GM19193 (cell line): ENCODE measurements around the gene PRTN3.

Experiments
- POLR2A ChIP-seq: IDR thresholded peaks from 4 replicates; pipeline ENCODE4 v1.6.1; 2011; ENCODE audit not compliant: insufficient read depth, insufficient read length; ENCODE audit errors: extremely low read depth

Gene PRTN3

DNA sequence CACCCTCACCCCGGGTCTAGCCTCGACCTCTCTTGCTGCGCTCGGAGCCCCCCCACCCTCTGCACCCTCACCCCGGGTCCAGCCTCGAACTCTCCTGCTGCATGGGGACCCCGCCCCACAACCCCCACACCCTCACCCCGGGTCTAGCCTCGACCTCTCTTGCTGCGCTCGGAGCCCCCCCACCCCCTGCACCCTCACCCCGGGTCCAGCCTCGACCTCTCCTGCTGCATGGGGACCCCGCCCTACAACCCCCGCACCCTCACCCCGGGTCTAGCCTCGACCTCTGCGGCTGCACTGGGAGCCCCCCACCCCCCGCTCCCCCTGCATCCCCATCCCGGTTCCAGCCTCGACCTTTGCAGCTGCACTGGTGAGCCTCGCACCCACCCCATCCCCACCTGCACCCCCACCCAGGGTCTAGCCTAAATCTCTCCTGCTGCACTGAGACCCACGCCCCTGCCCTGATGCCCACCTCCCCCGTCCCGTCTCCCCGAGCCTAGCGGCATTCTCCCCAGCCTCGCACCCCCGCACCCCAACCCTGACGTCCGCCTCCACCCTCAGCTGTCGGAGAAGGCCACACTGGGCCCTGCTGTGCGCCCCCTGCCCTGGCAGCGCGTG lies 20.4 kb downstream of the PRTN3 start:
- TF ChIP-seq POLR2A, result no peak

DNA sequence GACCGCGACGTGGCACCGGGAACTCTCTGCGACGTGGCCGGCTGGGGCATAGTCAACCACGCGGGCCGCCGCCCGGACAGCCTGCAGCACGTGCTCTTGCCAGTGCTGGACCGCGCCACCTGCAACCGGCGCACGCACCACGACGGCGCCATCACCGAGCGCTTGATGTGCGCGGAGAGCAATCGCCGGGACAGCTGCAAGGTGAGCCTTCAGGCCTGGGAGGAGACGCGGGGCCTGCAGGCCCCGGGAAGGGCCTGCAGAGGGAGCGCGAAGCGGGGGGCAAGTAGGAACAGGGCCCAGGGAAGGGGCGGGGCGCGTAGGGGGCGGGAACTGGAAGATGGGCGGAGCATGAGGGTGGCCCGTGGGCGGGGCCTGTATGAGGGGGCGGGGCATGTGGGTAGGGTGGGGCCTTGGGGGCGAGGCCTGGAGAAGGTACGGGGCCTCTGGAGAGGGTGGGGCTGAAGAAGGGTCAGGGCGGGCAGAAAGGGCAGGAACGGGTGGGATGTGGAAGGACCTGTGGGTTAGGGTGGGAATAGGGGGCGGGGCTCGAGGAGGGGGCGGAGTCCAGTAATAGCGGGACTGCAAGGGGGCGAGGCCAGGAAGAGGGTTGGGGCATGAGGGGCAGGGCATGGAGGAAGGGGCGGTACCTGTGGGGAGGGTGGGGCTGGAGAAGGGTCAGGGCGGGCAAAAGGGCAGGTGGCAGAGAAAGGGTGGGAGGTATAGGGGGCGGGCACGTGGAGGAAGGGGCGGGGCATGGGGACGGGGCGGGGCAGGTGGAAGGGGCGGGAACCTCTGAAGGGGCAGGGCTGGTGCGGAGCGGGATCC lies 21.2 kb downstream of the PRTN3 start:
- TF ChIP-seq POLR2A, result no peak

DNA sequence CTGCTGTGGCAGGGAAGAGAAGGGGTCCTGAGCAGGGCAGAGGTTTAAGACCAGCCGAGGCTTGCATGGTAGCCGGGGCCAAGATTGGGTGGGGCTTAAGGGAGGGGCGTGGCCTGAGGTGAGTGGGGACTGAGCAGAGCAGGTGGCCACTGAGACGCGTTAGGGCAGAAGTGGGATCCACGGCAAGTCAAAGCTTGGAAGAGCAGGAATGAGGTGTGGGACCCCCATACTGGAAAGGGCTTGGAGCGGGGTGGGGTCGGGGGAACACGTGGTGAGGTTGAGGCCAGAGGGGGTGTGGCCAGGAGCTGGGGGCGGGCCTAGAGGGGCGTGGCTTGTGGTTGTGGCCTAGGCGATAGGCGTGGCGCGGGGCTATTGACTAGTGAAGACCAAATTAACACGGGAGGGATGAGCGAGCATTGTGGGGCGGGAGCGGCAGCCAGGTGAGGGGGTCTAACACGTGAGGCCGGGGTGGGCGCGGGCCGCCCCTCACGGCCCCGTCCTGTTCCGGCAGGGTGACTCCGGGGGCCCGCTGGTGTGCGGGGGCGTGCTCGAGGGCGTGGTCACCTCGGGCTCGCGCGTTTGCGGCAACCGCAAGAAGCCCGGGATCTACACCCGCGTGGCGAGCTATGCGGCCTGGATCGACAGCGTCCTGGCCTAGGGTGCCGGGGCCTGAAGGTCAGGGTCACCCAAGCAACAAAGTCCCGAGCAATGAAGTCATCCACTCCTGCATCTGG lies 21.9 kb downstream of the PRTN3 start:
- TF ChIP-seq POLR2A, result no peak

DNA sequence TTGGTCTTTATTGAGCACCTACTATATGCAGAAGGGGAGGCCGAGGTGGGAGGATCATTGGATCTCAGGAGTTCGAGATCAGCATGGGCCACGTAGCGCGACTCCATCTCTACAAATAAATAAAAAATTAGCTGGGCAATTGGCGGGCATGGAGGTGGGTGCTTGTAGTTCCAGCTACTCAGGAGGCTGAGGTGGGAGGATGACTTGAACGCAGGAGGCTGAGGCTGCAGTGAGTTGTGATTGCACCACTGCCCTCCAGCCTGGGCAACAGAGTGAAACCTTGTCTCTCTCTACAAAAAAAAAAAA lies 22.5 kb downstream of the PRTN3 start:
- TF ChIP-seq POLR2A, result no peak

DNA sequence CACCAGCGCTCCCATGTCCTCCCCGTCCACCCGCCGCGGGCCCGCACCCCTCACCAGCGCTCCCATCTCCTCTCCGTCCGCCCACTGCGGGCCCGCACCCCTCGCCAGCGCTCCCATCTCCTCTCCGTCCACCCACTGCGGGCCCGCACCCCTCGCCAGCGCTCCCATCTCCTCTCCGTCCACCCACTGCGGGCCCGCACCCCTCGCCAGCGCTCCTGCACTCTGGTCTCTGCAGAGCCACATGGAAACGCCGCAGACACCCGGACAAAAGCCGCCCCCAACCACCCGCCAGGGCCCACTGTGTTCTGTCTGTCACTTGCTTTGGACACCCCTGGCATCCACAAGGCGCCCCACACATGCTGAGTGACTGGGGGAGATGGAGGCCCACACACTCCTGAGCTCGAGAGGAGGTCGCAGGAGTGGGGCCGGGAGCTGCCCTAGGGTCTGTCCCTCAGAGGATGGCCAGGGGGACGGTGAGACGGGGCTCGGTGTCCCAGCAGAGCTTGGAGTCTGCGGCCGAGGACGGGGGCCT lies 26.0 kb downstream of the PRTN3 start:
- TF ChIP-seq POLR2A, result no peak

DNA sequence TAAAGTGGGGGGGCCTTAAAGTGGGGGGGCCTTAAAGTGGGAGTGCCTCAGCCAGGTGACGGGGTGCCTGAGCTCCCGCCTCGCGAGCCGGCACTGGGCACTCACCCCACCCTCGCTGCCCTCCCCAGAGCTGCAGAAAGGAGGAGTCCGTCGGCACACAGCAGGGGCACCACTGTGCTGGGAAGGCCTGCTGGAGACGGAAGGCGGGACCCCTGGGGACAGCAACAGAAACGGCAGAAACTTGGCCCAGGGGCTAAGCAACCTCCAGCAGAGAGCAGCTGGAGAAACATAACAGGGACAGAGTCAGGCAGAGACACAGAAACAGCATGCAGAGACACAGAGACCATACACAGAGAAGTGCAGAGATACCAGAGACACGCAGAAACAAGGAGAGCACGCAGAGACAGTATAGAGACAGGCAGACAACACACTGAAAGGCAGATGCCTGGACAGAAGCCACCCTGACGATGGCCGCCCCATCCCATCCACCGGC lies 26.5 kb downstream of the PRTN3 start:
- TF ChIP-seq POLR2A, result no peak

DNA sequence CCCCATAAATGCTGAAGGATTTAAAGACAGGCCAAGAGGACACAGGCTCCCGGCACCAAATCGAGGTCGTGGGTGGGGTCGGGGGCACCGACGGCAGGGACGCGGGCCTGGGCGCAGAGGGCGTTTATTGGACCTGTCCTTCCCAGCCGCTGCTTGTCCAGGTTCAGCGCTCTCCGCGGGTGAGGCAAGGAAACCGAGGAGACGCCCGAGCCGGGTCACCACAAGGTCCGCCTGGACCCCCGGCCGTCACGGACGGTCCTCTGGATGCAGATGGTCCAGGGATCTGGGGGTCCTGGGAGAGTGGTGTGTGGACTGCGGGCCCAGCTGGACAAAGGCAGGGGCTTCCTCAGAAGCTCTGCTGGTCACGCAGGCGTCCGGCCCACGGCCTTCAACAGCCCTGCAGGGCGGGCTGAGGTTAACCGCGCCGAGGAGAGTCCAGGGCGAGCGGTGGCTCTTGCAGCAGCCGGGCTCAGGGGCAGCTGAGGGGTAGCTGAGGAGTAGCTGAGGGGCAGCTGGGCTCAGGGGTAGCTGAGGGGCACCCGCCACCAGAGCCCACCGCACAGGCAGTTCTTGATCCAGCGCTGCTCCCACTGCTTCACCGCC lies 27.2 kb downstream of the PRTN3 start:
- TF ChIP-seq POLR2A, result no peak

DNA sequence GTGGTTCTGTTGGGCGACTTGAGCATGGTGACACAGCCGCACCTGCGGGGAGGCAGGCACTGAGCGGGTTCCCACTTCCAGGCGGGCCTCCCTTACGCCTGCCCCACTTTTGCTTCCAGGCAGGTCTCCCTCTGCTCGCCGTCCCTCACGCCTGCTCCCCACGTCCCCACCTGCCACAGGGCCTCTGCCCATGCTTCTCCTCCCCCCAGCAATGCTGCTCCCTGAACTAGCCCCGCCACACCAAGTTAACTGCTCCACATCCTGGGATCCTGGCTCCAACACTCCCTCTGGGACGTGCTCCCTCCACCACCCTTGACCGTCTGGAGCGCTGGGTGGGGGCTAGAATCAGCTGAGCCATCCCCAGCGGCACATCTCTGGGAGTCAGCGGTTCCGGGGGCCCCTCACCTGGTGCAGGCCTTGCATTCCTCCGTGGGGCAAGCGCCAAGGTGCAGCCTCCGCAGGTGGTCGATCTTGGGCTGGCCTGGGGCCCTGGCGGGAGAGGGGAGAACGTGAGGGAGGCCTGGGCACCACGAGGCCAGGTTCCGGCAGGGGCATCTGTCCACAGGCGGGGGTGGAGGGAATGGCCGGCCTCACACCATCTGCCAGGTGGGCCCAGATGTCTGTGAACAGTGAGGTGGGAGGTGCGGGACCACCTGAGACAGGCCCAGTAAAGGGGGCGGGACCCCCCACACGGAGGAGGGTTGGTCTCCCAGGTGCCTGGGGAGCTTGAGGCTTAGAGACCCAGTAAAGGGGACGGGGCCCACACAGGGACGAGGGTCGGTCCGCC lies 27.9 kb downstream of the PRTN3 start:
- no peak for TF ChIP-seq POLR2A

DNA sequence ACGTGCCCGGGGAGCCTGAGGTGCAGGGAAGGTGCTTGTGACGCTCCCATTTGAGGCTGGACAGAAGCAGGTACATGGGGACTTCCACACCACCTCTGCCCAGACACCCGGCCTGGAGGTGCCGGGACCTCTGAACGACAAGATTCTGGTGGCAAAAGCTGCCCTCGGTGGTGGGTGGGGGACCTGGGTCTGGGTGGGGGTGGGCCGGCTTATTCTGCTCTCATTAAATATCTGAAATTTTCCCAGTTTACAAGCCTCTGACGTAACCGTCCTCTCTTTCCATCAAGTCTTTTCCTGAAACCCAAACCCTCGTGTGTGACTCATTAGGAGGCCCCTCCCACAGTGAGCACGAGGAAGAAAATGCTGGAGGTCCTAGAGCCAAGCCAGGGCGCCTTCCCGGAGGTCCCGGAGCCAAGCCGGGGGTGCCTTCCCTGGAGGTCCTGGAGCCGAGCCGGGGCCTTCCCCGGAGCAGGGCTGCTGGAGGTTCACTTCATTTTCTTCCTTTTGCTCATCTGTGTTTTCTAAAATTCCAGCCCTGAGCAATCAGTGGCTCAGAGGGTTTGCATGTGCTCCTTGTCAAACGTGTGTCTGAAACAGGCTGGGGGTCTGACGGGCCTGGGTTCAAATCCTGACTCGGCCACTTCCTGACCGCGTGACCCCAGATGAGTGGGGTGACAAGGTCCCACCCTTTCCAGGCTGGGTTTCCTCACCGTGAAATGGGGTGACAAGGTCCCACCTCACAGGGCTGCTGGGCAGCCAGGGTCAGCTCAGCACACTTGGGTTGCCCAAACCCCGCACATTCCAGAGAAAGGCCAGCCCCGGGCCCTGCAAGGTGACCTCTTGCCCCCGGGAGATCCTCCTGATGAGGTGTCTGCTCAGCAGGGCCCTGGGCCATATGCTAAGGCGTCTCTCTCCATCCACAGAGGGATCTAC lies 28.7 kb downstream of the PRTN3 start:
- TF ChIP-seq POLR2A, result no peak

DNA sequence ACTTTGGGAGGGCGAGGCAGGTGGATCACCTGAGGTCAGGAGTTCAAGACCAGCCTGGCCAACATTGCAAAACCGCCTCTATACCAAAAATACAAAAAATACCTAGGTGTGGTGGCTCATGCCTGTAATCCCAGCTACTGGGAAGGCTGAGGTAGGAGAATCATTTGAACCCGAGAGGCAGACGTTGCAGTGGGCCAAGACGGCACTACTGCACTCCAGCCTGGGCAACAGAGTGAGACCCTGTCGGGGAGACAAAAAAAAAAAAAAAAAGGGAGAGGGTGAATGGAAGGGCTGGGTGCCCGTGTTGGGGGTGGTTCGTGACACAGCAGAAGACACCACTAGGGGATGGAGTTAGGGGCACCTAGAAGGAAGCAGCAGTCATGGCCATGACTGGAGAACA lies 29.5 kb downstream of the PRTN3 start:
- TF ChIP-seq POLR2A, result no peak

DNA sequence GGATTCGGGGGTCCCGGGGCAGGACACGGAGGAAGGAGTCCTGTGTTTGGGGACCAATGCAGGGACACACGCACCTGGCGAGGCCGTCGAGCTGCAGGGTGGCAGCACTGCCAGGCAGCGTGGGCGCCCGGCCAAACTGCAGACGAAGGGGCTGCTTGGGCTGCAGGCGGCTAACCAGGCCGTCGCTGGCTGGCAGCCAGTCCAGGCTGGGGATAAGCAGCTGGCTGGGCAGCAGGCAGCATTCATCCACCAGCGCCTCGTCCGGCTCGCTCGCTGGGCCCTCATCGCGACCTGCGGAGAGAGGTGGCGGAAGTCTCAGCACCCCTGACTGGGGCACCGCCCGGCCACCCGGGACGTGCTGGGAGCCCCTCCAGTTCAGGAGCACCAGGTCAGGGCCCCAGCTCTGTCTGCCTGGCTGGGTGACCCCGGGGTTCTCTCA lies 30.2 kb downstream of the PRTN3 start:
- no peak for TF ChIP-seq POLR2A

DNA sequence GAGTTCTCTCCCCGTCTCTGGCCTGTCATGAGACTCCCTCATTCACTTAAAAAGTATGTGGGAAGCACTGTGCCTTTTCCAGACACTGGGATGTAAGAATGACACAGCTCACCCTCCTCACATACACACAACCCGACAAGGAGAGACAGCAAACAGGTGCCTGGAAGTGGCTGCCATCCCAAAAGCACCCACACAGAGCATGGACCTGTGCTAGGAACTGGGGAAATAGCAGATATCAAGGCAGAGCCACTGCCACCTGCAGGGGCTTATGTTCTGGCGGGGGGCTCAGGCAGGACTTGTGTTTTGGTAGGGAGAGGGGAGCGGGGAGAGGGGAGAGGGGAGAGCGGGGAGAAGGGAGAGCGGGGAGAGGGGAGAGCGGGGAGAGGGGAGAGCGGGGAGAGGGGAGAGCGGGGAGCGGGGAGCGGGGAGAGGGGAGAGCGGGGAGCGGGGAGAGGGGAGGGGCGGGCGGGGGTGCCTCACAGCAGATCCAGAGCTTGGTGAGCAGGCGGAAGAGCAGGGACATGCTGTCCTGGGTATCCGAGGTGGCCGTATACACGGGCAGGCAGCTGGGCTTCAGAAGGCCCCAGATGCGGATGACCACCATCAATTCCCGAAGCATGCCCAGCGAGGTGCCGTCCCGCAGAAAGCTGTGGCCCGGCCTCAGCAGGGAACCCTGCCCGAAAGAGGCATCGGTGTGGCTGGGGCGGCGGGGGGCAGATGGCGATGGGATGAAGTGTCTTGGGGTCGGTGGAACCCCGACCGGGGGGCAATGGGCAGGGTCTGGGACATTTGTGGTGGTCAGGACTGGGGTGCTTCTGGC lies 30.9 kb downstream of the PRTN3 start:
- no peak for TF ChIP-seq POLR2A
